Spinal cord (tissue), 10 donors: ENCODE results near the gene KIRREL3. TPM values are rescaled to one million over a fixed set of nuclear protein-coding genes. Genes with fewer than 3 reads are reported as not detected.

Experiments
- DNase-seq, 6 donors: peaks; one replicate each; pipeline versions ENCODE4 v3.0.0 to v3.0.0-alpha.2; 2013 to 2015; ENCODE audit warnings: low spot score in 6 of 6, low read depth in 4 of 6
- H3K27ac ChIP-seq: one replicate; pipeline ENCODE4 v1.5.1; 2013; ENCODE audit warnings: low read depth, low read length, control low read depth
- H3K27me3 ChIP-seq: one replicate; pipeline ENCODE4 v1.6.1; 2013; ENCODE audit warnings: low read length; ENCODE audit not compliant: control insufficient read depth, insufficient read depth
- H3K36me3 ChIP-seq: one replicate; pipeline ENCODE4 v1.6.1; 2013; ENCODE audit warnings: low read length; ENCODE audit not compliant: control insufficient read depth, insufficient read depth
- H3K4me1 ChIP-seq: one replicate; pipeline ENCODE4 v1.6.1; 2013; ENCODE audit warnings: low read length; ENCODE audit not compliant: control insufficient read depth, insufficient read depth
- H3K4me3 ChIP-seq: one replicate; pipeline ENCODE4 v1.5.1; 2013; ENCODE audit warnings: low read depth, low read length, control low read depth
- H3K9me3 ChIP-seq: one replicate; pipeline ENCODE4 v1.6.1; 2013; ENCODE audit warnings: low read length; ENCODE audit not compliant: control insufficient read depth, insufficient read depth
- WGBS: methylation state at CpG from one replicate; pipeline ENCODE4 v1.1.5; 2013; ENCODE audit warnings: missing lambda C conversion rate; ENCODE audit not compliant: insufficient coverage; 5-methylcytosine and 5-hydroxymethylcytosine counted together
- polyA plus RNA-seq, 2 donors: library from polyadenylated mRNA; unstranded; fragments of 120-200 nt; gene quantifications; one replicate each; pipeline ENCODE4 v1.2.1, GENCODE V29; 2013; ENCODE audit not compliant: insufficient read length in 2 of 2
- total RNA-seq, 2 donors: library from RNA; depleted of rRNA in 1 of 2; stranded (reverse); fragments of 120-200 nt in 1 of 2; fragments of >200 nt in 1 of 2; gene quantifications; one replicate each; pipeline versions ENCODE4 v1.2.3 to v1.2.4, GENCODE V29; 2013 to 2014
- donor health status: healthy.

Gene KIRREL3
- total and polyA plus RNA-seq, 4 donors = 10.0 to 58.1 (median 31.7) TPM

- no peak overlapping the region for H3K27ac ChIP-seq
- WGBS = 72% methylated on average over 3 of the region's 7 CpGs
- no peak overlapping the region for H3K4me3 ChIP-seq
- H3K4me1 ChIP-seq = peaks cover 39% of the 10 kb centered on the region
- peaks cover 44% of the 10 kb centered on the region for H3K36me3 ChIP-seq
- no peaks in the 10 kb centered on the region for H3K27me3 ChIP-seq
- no peaks in the 10 kb centered on the region for H3K9me3 ChIP-seq
- peak in 1 of 6 donors; percentile 62 for DNase-seq
Measured at GRCh38 chr11:126468102-126468521, 532.5 kb downstream of the KIRREL3 start.

- Histone ChIP-seq H3K27ac (no peak overlapping the region), H3K27me3 (no peaks in the 10 kb centered on the region), H3K9me3 (no peaks in the 10 kb centered on the region), H3K4me1 (peaks cover 39% of the 10 kb centered on the region), H3K4me3 (no peak overlapping the region), H3K36me3 (peaks cover 49% of the 10 kb centered on the region)
- no peak for DNase-seq
- WGBS = 95% methylated on average over 6 of the region's 8 CpGs
Measured at GRCh38 chr11:126467471-126467870, 533.1 kb downstream of the KIRREL3 start.

DNA sequence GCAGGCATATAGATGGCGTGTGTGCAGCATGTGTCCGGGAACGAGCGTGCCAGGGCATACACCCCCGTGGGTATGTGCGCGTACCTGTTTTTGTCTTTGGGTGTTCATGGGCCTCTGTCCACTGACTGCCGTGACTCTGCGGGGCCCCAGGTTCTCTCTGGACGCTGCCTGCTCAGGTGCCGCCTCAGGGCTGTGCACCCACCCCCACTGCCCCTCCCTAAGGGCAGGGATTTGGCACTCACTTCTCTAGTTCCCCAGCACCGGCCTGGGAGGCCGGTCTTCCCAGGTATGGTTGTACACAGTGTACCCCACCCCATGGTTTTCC is 533.6 kb downstream of the KIRREL3 start:
- peaks cover 39% of the 10 kb centered on the region for H3K4me1 ChIP-seq
- no peaks in the 10 kb centered on the region for H3K27me3 ChIP-seq
- H3K4me3 ChIP-seq = no peak overlapping the region
- no peak overlapping the region for H3K27ac ChIP-seq
- H3K36me3 ChIP-seq = peaks cover 51% of the 10 kb centered on the region
- 91% methylated on average over 13 of the region's 13 CpGs for WGBS
- H3K9me3 ChIP-seq = no peaks in the 10 kb centered on the region
- no peak for DNase-seq

- H3K36me3 ChIP-seq = peaks cover 51% of the 10 kb centered on the region
- peaks cover 39% of the 10 kb centered on the region for H3K4me1 ChIP-seq
- WGBS = 48% methylated on average over 9 of the region's 18 CpGs
- no peaks in the 10 kb centered on the region for H3K27me3 ChIP-seq
- H3K9me3 ChIP-seq = no peaks in the 10 kb centered on the region
- no peak for DNase-seq
- H3K4me3 ChIP-seq = no peak overlapping the region
- H3K27ac ChIP-seq = no peak overlapping the region
Measured at GRCh38 chr11:126466236-126467045, 534.1 kb downstream of the KIRREL3 start.

DNA sequence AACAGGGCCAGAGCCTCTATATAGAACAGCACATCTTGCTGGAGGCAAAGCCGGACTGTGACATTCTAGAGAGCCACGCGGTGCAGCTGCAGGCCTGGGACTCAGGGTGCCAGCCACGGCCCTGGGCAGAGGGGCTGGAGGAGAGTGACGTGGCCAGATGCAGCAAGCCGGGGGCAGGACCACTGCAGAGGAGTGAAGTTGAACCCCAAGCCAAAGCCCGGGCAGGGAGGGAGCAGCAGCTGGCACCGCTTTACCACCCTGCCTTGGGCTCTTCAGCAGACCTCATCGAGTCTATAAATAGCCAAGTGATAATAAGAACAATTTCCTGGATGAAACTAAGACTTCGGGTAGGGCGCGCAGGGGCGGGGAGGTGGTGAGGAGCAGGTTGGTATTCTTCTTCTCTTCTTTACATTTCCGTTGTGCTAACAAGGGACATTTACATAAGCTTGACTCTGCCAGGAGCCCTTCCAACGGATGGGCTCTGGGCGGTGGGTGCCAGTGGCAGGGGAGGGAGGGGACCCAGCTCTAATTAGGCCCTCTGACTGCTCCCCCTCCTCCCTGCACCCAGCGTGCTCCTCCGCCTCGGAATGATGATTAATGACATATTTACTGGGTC is 534.9 kb downstream of the KIRREL3 start:
- peaks cover 55% of the 10 kb centered on the region for H3K36me3 ChIP-seq
- H3K4me3 ChIP-seq = no peak overlapping the region
- peaks cover 45% of the 10 kb centered on the region for H3K4me1 ChIP-seq
- H3K27ac ChIP-seq = no peak overlapping the region
- no peaks in the 10 kb centered on the region for H3K27me3 ChIP-seq
- peak in 2 of 6 donors; percentile 50 to 61 for DNase-seq
- no peaks in the 10 kb centered on the region for H3K9me3 ChIP-seq
- WGBS = 43% methylated on average over 13 of the region's 19 CpGs

DNA sequence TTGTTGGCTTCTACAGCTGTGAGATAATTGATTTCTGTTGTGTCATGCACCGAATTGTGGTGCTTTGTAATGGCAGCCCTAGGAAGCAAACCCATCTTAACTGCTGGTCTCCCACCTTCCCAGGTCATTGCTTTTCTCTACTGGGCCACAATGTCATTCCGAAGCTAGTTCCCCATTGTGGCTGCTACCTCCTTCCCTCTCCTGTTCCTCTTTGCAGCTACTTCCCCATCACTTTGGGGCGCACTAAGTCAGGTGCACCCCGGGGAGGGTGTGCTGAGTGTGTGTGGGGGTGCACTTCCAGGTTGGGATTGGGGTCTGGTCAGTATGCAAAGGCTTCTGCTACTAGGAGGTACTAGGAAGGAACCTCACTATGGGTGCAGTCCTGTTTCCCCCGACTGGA is 535.8 kb downstream of the KIRREL3 start:
- DNase-seq = no peak
- no peak overlapping the region for H3K27ac ChIP-seq
- H3K4me1 ChIP-seq = peaks cover 50% of the 10 kb centered on the region
- no peak overlapping the region for H3K4me3 ChIP-seq
- 80% methylated on average over 2 of the region's 5 CpGs for WGBS
- H3K36me3 ChIP-seq = peaks cover 49% of the 10 kb centered on the region
- H3K9me3 ChIP-seq = no peaks in the 10 kb centered on the region
- H3K27me3 ChIP-seq = no peaks in the 10 kb centered on the region

DNA sequence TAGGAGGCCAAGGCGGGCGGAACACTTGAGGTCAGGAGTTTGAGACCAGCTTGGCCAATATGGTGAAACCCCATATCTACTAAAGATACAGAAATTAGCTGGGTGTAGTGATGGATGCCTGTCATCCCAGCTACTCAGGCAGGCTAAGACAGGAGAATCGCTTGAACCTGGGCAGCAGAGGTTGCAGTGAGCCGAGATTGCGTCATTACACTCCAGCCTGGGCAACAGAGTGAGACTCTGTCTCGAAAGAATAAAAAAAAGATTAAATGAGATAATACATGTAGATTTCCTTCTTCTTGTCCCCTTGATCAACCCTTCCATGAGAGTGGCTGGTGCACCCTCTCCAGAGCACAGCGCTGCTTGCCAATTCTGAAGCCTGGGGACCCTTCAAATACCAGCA is 538.1 kb downstream of the KIRREL3 start:
- 100% methylated on average over 1 of the region's 7 CpGs for WGBS
- Histone ChIP-seq H3K36me3 (peaks cover 42% of the 10 kb centered on the region), H3K4me1 (peaks cover 48% of the 10 kb centered on the region)

DNA sequence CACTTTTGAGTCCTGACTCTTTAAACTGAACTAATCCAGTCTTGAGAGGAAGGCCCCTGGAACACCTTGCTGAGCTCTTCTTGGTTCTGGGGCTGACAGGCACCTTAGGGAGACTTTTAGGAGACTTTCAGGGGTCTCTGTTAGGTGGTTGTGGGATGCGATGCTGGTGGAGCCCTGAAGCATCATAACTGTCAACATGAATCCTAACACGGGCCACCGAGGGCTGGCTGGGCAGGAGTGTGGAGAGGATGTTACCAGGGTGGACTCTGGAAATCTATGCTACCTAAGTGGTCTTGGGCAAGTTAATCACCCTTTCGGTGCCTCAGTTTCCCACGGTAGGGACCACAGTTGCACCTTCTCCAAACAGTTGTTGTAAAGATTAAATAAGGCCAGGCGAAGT is 538.6 kb downstream of the KIRREL3 start:
- no peak for DNase-seq
- H3K27me3 ChIP-seq = no peaks in the 10 kb centered on the region
- H3K36me3 ChIP-seq = peaks cover 40% of the 10 kb centered on the region
- no peak overlapping the region for H3K27ac ChIP-seq
- H3K4me3 ChIP-seq = no peak overlapping the region
- no peaks in the 10 kb centered on the region for H3K9me3 ChIP-seq
- 98% methylated on average over 4 of the region's 6 CpGs for WGBS
- peaks cover 44% of the 10 kb centered on the region for H3K4me1 ChIP-seq

More for the DNA sequence above, 538.1 kb downstream of the KIRREL3 start:
- Histone ChIP-seq H3K27ac (no peak overlapping the region), H3K9me3 (no peaks in the 10 kb centered on the region), H3K4me3 (no peak overlapping the region), H3K27me3 (no peaks in the 10 kb centered on the region)
- DNase-seq = no peak

GRCh38 chr11:126461096-126461440 is 539.5 kb downstream of the KIRREL3 start:
- Histone ChIP-seq H3K36me3 (peaks cover 45% of the 10 kb centered on the region), H3K4me3 (no peak overlapping the region), H3K27ac (no peak overlapping the region), H3K9me3 (no peaks in the 10 kb centered on the region), H3K27me3 (no peaks in the 10 kb centered on the region), H3K4me1 (peaks cover 35% of the 10 kb centered on the region)
- 80% methylated on average over 7 of the region's 8 CpGs for WGBS
- no peak for DNase-seq
